GM18526 (cell line): ENCODE results near the gene TGFBR1.

Experiments
- POLR2A ChIP-seq: IDR thresholded peaks from 3 replicates; pipeline ENCODE4 v1.6.1; 2011; ENCODE audit not compliant: insufficient read length; ENCODE audit errors: extremely low read depth

The TGFBR1 gene

GRCh38 chr9:99193466-99193821 is 88.5 kb downstream of the TGFBR1 start:
- TF ChIP-seq POLR2A, result no peak

DNA sequence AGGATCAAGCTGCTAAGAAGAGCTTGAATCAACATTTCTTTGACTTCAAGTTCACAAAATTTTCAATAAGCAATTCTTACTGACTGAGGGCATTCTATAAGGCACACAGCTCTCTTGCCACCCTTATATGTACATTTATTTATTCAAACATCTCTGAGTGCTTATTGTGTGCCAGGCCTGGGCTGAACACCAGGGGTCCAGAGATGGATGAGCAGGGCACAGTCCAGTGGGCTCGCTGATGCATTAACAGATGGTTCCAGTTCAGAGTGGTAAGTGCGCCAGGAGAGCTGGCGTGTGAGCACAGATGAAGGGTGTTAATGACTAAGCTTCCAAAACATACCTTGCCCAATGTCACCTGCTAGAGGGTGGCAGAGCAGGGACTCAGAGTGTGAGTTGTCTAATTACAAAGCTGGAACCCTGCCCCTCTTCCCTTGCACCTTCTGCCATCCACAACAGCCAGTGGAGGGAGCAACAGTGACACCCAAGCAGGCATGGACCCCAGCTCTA is 92.3 kb downstream of the TGFBR1 start:
- TF ChIP-seq POLR2A, result no peak

DNA sequence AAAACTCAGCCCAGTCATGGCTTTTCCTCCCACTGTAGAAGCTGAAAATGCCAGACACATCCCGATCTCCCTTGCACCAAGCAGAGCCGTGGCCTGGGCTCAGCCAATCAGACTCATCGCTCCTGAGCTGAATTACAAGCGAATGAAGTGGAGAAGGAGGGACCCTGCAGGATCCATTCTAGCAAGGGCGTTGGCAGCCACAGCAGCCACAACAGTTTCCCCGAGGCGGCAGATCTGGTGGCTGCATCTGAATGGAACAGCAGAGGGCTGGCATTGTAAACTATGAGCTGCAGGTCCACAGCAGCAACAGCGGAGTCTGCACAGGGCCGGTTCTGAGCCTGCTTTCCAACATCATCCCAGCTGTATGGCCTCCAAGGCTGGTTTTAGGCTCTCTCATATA is 93.1 kb downstream of the TGFBR1 start:
- TF ChIP-seq POLR2A, result no peak

DNA sequence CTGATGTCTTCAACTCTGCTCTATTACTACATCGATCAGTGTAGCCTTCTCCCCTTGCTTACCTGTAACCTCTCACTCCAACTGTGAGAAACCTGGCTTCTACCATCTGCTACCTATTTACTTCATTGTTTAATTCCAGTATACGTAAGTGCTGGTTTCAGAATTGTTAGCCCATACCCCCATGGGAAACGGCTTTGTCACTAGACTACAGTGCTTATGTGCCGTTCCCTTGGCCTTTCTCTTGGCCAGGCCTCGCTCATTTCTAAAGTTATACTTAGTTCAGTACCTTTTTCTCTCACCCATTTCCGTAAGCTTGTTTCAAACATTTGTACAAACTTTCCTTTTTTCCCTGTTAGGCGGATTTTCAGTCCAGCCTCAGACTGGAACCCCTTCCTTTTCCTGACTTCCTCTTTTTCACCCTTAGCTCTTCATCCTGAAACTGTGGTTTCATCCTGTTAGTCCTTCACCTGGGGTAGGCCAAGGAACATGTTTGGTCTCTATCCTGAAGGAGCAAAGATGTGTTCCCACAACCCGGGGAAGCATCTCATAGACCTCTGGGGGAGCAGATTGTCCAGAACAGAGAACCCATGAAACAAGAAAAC is 95.1 kb downstream of the TGFBR1 start:
- TF ChIP-seq POLR2A, result no peak

GRCh38 chr9:99201603-99202002 is 96.7 kb downstream of the TGFBR1 start:
- TF ChIP-seq POLR2A, result no peak
